Hepatocyte (in vitro differentiated cells): ENCODE data around the gene CCDC188. TPM values are rescaled to one million over a fixed set of nuclear protein-coding genes. Genes with fewer than 3 reads are reported as not detected.

ENCODE experiments used
- DNase-seq: peaks from one replicate; pipeline ENCODE4 v3.0.0-alpha.2; 2016; ENCODE audit warnings: low spot score
- H2AFZ ChIP-seq: fragments of 200-600 bp; sonication (generic); 2 replicates; pipeline ENCODE4 v1.6.0; 2016; ENCODE audit warnings: antibody characterized with exemption, mild to moderate bottlenecking
- H3K27ac ChIP-seq: fragments of 200-600 bp; sonication (generic); 2 replicates; pipeline ENCODE4 v1.5.1; 2016; ENCODE audit warnings: mild to moderate bottlenecking
- H3K27me3 ChIP-seq: fragments of 200-600 bp; sonication (generic); 2 replicates; pipeline ENCODE4 v1.6.1; 2016
- H3K36me3 ChIP-seq: fragments of 200-600 bp; sonication (generic); replicated peaks from 2 replicates; pipeline ENCODE4 v1.5.1; 2016; ENCODE audit warnings: low read depth; ENCODE audit not compliant: insufficient read depth
- H3K4me1 ChIP-seq: fragments of 200-600 bp; sonication (generic); 2 replicates; pipeline ENCODE4 v1.5.1; 2016; ENCODE audit warnings: mild to moderate bottlenecking, moderate library complexity; ENCODE audit not compliant: insufficient read depth
- H3K4me2 ChIP-seq: fragments of 200-600 bp; sonication (generic); 2 replicates; pipeline ENCODE4 v1.6.0; 2016
- H3K4me3 ChIP-seq: fragments of 200-600 bp; sonication (generic); 2 replicates; pipeline ENCODE4 v1.5.1; 2016; ENCODE audit warnings: mild to moderate bottlenecking
- H3K79me2 ChIP-seq: fragments of 200-600 bp; sonication (generic); 2 replicates; pipeline ENCODE4 v1.6.0; 2017; ENCODE audit warnings: mild to moderate bottlenecking
- H3K9me2 ChIP-seq: fragments of 200-600 bp; sonication (generic); replicated peaks from 2 replicates; pipeline ENCODE4 v1.6.0; 2017; ENCODE audit warnings: mild to moderate bottlenecking; ENCODE audit not compliant: insufficient read depth
- H3K9me3 ChIP-seq: fragments of 200-600 bp; sonication (generic); 2 replicates; pipeline ENCODE4 v1.5.1; 2016; ENCODE audit warnings: low read depth, mild to moderate bottlenecking
- H4K20me1 ChIP-seq: fragments of 200-600 bp; sonication (generic); 2 replicates; pipeline ENCODE4 v1.6.0; 2016; ENCODE audit warnings: mild to moderate bottlenecking; ENCODE audit not compliant: insufficient read depth, poor library complexity, severe bottlenecking
- CTCF ChIP-seq: fragments of 200-600 bp; sonication (generic); IDR thresholded peaks from 2 replicates; pipeline ENCODE4 v1.5.1; 2016; ENCODE audit warnings: antibody characterized with exemption, mild to moderate bottlenecking; ENCODE audit not compliant: poor library complexity
- EZH2 ChIP-seq: fragments of 200-600 bp; sonication (generic); IDR thresholded peaks from 2 replicates; pipeline ENCODE4 v1.6.1; 2016; ENCODE audit warnings: antibody characterized with exemption, mild to moderate bottlenecking, borderline replicate concordance
- EZH2phosphoT487 ChIP-seq: fragments of 200-600 bp; sonication (generic); IDR thresholded peaks from one replicate; pipeline ENCODE4 v1.6.1; 2018; ENCODE audit warnings: antibody characterized with exemption, mild to moderate bottlenecking, low read depth, moderate library complexity; ENCODE audit not compliant: unreplicated experiment, severe bottlenecking
- WGBS: methylation state at CpG from one replicate; pipeline ENCODE4 v1.1.6; 2016; ENCODE audit warnings: low lambda C conversion rate; ENCODE audit errors: missing lambda C conversion rate; 5-methylcytosine and 5-hydroxymethylcytosine counted together
- polyA plus RNA-seq: library from polyadenylated mRNA; unstranded; fragments of >200 nt; fragmentation: Nextera tagmentation; extraction: Ambion mirVana; gene quantifications from 2 replicates; pipeline ENCODE4 v1.2.1, GENCODE V29; 2016
- total RNA-seq: library from RNA; depleted of rRNA; stranded (reverse); fragments of >200 nt; gene quantifications from 2 replicates; pipeline ENCODE4 v1.2.3, GENCODE V29; 2014

The CCDC188 gene
- total and polyA plus RNA-seq, 2 experiments from 2014 or later, result not detected

- no peak for DNase-seq
- WGBS, result 62% methylated on average over 18 of the region's 18 CpGs
- H3K27ac ChIP-seq, result no peak overlapping the region
Measured at GRCh38 chr22:20128902-20129746, 21.7 kb downstream of the CCDC188 start.

DNA sequence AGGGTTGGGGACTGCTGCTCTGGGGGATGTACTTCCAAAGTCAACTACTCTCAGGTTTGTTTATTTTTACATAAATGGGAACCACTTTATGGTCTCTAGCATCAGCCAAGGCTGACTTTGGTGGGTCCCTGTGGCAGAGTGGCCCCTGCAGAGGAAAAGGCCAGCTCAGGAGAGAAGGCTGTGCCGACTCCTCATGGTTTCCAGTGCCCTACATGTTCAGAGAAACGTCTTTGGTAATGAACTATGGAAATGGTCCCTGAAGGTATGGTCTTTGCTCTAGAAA lies 22.3 kb downstream of the CCDC188 start:
- H3K9me2 ChIP-seq, result no peaks in the 10 kb centered on the region
- H3K36me3 ChIP-seq, result no peaks in the 10 kb centered on the region
- no peak for DNase-seq
- 80% methylated on average over 2 of the region's 2 CpGs for WGBS
- H3K79me2 ChIP-seq, result peaks cover 18% of the 10 kb centered on the region
- H2AFZ ChIP-seq, result no peak overlapping the region
- no peak overlapping the region for H3K4me3 ChIP-seq
- H3K27me3 ChIP-seq, result no peaks in the 10 kb centered on the region
- no peak overlapping the region for H3K4me2 ChIP-seq
- peaks cover 11% of the 10 kb centered on the region for H3K4me1 ChIP-seq
- H4K20me1 ChIP-seq, result peaks cover 11% of the 10 kb centered on the region
- H3K27ac ChIP-seq, result no peak overlapping the region
- no peaks in the 10 kb centered on the region for H3K9me3 ChIP-seq
- TF ChIP-seq EZH2phosphoT487 (no peak), EZH2 (no peak), CTCF (no peak)

More at GRCh38 chr22:20128902-20129746, 21.7 kb downstream of the CCDC188 start:
- Histone ChIP-seq H3K36me3 (no peaks in the 10 kb centered on the region), H3K27me3 (no peaks in the 10 kb centered on the region), H3K9me3 (no peaks in the 10 kb centered on the region), H3K4me1 (peaks cover 11% of the 10 kb centered on the region), H3K4me3 (no peak overlapping the region), H3K79me2 (peaks cover 24% of the 10 kb centered on the region), H2AFZ (no peak overlapping the region), H3K4me2 (no peak overlapping the region), H3K9me2 (no peaks in the 10 kb centered on the region), H4K20me1 (peaks cover 16% of the 10 kb centered on the region)
- TF ChIP-seq EZH2 (no peak), EZH2phosphoT487 (no peak), CTCF (peak; percentile 27)

DNA sequence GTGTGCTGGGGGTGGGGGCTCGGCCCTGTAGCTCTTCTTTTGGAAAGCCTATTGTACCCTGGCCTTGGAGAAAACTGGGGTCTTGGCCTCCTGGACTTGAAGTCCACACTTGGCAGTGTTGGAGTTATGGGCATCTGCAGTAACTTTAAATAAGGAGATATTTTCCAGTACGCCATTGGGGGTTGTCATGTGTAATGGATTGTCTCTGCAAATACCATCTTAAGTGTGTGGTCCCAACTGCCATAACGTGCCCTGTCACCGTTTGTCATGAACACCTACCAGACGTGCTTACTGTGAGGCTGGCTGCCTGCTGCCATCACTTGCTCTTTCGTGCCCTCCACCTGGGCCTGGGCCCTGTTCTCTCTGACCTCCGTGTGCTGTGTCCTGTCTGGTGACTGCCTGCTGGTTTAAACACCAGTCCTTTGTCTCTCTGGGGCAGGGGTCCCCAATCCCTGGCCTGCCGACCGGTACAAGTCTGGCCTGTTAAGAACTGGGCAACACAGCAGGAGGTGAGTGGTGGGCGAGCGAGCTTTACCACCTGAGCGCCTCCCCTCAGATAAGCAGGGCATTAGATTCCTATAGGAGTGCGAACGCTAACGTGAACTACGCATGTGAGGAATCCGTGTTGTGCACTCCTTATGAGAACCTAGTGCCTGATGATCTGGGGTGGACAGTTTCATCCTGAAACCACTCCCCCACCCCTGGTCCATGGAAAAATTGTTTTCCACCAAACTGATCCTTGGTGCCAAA lies 22.8 kb downstream of the CCDC188 start:
- peaks cover 8% of the 10 kb centered on the region for H4K20me1 ChIP-seq
- peaks cover 8% of the 10 kb centered on the region for H3K4me1 ChIP-seq
- no peak overlapping the region for H2AFZ ChIP-seq
- TF ChIP-seq EZH2 (no peak), CTCF (no peak), EZH2phosphoT487 (no peak)
- H3K79me2 ChIP-seq, result peaks cover 13% of the 10 kb centered on the region
- H3K9me2 ChIP-seq, result no peaks in the 10 kb centered on the region
- no peaks in the 10 kb centered on the region for H3K9me3 ChIP-seq
- H3K27me3 ChIP-seq, result no peaks in the 10 kb centered on the region
- H3K4me3 ChIP-seq, result no peak overlapping the region
- 87% methylated on average over 17 of the region's 17 CpGs for WGBS
- H3K36me3 ChIP-seq, result no peaks in the 10 kb centered on the region
- DNase-seq, result no peak
- H3K4me2 ChIP-seq, result no peak overlapping the region
- H3K27ac ChIP-seq, result no peak overlapping the region
